RWPE2 (cell line): ENCODE results near the gene CHI3L2.
"Not testable (repeated sequence)": the region's sequence is repeated elsewhere in the genome, so short reads cannot be mapped to it uniquely, and the experiment has no call there.

Experiments used
- ATAC-seq: fragments of 200-7000 bp; cut with Tn5 transposase; 3 replicates; pipeline ENCODE4 v1.9.1; 2021; ENCODE audit warnings: low read depth
- DNase-seq: peaks from one replicate; pipeline ENCODE4 v3.0.0-alpha.2; 2020; ENCODE audit warnings: low spot score
- H3K27ac ChIP-seq: fragments of 450-650 bp; 2 replicates; pipeline ENCODE4 v1.5.1; 2017; ENCODE audit warnings: mild to moderate bottlenecking; ENCODE audit not compliant: poor library complexity, severe bottlenecking
- H3K27me3 ChIP-seq: fragments of 250-450 bp; sonication (Bioruptor Pico); 2 replicates; pipeline ENCODE4 v1.5.1; 2021; ENCODE audit warnings: mild to moderate bottlenecking, moderate library complexity; ENCODE audit not compliant: insufficient read depth, poor library complexity, severe bottlenecking
- H3K36me3 ChIP-seq: fragments of 250-450 bp; sonication (Bioruptor Pico); 2 replicates; pipeline ENCODE4 v1.5.1; 2020; ENCODE audit warnings: low read depth, mild to moderate bottlenecking, moderate library complexity
- H3K4me1 ChIP-seq: fragments of 250-450 bp; sonication (Bioruptor Pico); 2 replicates; pipeline ENCODE4 v1.5.1; 2021; ENCODE audit warnings: mild to moderate bottlenecking, moderate library complexity; ENCODE audit not compliant: insufficient read depth, poor library complexity, severe bottlenecking
- H3K4me3 ChIP-seq: fragments of 250-450 bp; sonication (Bioruptor Pico); 2 replicates; pipeline ENCODE4 v1.5.1; 2021; ENCODE audit warnings: mild to moderate bottlenecking, moderate library complexity; ENCODE audit not compliant: severe bottlenecking
- H3K9me3 ChIP-seq: fragments of 250-450 bp; sonication (Bioruptor Pico); 2 replicates; pipeline ENCODE4 v1.5.1; 2021; ENCODE audit warnings: mild to moderate bottlenecking, moderate library complexity; ENCODE audit not compliant: severe bottlenecking
- TF ChIP-seq, protein P1 (sequence below): fragments of 450-650 bp; IDR thresholded peaks from one replicate; pipeline ENCODE4 v1.5.1; 2017; ENCODE audit warnings: mild to moderate bottlenecking, moderate library complexity; ENCODE audit not compliant: poor library complexity, severe bottlenecking

The CHI3L2 gene

DNA sequence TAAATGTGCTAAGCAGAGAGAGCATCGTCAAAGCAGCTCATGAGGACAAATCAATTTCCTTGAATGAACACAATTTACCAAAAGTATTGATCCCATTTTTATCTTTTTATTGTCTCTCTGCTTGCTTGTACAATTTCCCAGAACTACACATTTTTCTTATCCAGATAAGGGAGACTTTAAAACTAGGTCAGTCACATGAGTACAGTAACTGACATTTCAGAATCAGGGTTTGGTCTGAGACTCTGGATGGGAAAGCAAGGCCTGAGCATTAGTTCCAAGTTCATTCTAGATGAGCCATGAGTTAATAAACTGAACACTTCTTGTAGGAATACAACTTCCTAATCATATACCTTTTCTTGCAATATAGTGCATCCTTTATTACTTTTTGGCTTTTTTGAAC, 15.6 kb upstream of the CHI3L2 start:
- TF ChIP-seq, protein P1, sequence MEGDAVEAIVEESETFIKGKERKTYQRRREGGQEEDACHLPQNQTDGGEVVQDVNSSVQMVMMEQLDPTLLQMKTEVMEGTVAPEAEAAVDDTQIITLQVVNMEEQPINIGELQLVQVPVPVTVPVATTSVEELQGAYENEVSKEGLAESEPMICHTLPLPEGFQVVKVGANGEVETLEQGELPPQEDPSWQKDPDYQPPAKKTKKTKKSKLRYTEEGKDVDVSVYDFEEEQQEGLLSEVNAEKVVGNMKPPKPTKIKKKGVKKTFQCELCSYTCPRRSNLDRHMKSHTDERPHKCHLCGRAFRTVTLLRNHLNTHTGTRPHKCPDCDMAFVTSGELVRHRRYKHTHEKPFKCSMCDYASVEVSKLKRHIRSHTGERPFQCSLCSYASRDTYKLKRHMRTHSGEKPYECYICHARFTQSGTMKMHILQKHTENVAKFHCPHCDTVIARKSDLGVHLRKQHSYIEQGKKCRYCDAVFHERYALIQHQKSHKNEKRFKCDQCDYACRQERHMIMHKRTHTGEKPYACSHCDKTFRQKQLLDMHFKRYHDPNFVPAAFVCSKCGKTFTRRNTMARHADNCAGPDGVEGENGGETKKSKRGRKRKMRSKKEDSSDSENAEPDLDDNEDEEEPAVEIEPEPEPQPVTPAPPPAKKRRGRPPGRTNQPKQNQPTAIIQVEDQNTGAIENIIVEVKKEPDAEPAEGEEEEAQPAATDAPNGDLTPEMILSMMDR: no peak
- Histone ChIP-seq H3K36me3 (no peaks in the 10 kb centered on the region), H3K4me1 (peaks cover 9% of the 10 kb centered on the region), H3K27me3 (no peaks in the 10 kb centered on the region), H3K9me3 (no peaks in the 10 kb centered on the region), H3K27ac (no peak overlapping the region), H3K4me3 (no peak overlapping the region)
- DNase-seq: no peak
- no peak for ATAC-seq

DNA sequence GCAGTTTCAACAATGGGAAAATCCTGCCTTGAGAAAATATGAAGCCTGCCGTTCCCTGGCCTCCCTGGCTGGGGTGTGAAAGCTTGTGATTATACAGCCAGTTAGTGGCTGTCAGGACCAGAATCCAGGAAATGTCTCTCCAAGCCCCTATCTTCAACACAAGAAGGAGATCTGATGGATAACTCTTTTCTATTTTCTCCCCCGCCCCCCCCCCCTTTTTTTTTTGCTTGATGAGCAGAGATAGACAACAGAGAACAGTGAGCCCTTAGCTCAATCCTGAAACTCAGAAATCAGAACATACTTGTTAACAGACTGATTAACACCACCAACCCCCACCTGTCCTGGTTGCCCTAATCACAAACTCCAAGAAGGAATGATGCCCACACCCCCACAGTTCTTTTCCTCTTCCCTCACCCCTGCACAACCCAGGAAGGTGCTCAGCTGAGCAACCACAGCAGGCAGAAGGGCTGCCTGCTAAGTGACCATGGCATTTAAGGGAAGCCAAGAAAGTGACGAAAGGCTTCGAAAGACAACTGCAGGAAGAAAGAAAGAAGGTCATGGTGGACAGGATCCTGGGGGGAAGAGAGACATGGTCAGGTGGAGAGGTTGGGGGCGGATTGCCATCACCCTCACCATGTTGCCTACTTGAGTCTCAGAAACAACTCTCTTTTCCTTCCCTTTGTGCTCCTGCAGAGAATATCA, 14.7 kb upstream of the CHI3L2 start:
- H3K27me3 ChIP-seq: no peaks in the 10 kb centered on the region
- H3K36me3 ChIP-seq: no peaks in the 10 kb centered on the region
- ATAC-seq (no peak), DNase-seq (no peak)
- TF ChIP-seq, protein P1: no peak
- H3K4me1 ChIP-seq: peaks cover 9% of the 10 kb centered on the region
- no peaks in the 10 kb centered on the region for H3K9me3 ChIP-seq
- H3K27ac ChIP-seq: no peak overlapping the region
- H3K4me3 ChIP-seq: no peak overlapping the region

DNA sequence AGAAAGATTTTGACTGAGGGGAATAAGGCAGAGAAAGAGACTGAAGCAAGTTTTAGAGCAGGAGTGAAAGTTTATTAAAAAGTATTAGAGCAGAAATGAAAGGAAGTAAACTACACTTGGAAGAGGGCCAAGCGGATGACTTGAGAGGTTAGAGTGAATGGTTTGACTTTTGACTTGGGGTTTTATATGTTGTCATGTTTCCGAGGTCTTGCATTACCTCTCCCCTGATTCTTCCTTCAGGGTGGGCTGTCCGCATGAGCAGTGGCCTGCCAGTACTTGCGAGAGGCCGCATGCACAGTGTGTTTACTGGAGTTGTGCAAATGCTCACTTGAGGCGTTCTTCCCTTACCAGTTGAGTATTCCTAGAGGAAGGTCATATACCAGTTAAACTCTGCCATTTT, 14.1 kb upstream of the CHI3L2 start:
- TF ChIP-seq, protein P1: no peak
- ATAC-seq (no peak), DNase-seq (no peak)
- no peak overlapping the region for H3K4me3 ChIP-seq
- no peaks in the 10 kb centered on the region for H3K27me3 ChIP-seq
- H3K4me1 ChIP-seq: peaks cover 9% of the 10 kb centered on the region
- no peak overlapping the region for H3K27ac ChIP-seq
- H3K36me3 ChIP-seq: no peaks in the 10 kb centered on the region
- no peaks in the 10 kb centered on the region for H3K9me3 ChIP-seq

DNA sequence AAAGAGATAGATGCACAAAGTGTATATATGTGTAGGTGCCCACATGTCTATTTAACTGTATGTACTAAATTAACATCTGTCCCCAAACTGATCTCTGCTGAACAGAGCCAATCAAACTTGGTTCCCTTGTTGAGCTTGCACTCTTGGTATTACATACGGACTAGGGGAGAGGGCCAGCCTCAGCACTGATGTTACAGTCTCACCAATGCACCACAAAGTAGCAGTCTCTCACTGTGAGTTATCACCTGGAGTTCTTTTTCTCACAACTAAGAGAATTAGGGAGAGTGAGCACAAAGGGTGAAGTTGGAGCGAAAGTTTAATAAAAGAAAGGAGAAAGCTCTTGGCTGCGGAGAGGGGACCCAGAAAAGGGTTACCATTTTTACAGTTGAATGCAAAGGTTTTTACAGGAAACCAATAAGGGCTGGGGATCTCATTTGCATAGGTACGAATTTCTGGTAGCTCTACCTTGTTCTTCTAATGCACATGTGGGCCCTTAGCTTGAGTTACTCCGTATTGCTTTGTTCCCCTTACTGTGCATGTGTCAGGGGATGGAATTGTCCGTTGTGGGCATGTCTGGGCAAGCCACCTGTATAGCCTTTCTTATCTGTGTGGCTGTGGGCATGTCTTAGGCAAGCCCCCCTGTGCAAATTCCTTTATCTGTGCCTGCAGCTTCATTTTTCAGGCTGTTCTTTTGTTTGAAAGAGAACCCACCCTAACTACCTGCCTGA, 13.3 kb upstream of the CHI3L2 start:
- Histone ChIP-seq H3K27me3 (no peaks in the 10 kb centered on the region), H3K4me3 (no peak overlapping the region), H3K9me3 (no peaks in the 10 kb centered on the region), H3K27ac (no peak overlapping the region), H3K36me3 (no peaks in the 10 kb centered on the region), H3K4me1 (peaks cover 9% of the 10 kb centered on the region)
- DNase-seq (no peak), ATAC-seq (no peak)
- TF ChIP-seq, protein P1: no peak

DNA sequence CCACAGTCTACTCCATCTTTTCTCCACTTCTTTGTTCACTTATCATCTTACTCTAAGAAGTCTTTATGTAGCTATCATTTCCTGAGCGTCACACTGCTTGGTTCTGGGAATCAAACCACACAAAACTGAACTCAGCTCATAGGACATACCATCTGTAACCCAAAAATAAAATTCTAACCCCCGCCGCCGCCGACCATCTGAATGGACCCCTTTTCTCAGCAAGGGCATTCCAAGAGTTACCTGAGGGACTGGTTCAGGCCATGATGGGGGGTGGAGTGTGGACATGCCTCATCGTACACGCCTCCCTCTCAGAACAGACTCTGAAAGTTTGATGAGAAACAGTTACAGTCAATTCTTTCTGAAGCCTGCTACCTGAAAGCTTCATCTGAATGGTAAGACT, 12.6 kb upstream of the CHI3L2 start:
- DNase-seq (no peak), ATAC-seq (no peak)
- no peaks in the 10 kb centered on the region for H3K9me3 ChIP-seq
- no peaks in the 10 kb centered on the region for H3K36me3 ChIP-seq
- no peaks in the 10 kb centered on the region for H3K27me3 ChIP-seq
- no peak overlapping the region for H3K4me3 ChIP-seq
- H3K27ac ChIP-seq: no peak overlapping the region
- H3K4me1 ChIP-seq: peaks cover 9% of the 10 kb centered on the region
- TF ChIP-seq, protein P1: no peak

DNA sequence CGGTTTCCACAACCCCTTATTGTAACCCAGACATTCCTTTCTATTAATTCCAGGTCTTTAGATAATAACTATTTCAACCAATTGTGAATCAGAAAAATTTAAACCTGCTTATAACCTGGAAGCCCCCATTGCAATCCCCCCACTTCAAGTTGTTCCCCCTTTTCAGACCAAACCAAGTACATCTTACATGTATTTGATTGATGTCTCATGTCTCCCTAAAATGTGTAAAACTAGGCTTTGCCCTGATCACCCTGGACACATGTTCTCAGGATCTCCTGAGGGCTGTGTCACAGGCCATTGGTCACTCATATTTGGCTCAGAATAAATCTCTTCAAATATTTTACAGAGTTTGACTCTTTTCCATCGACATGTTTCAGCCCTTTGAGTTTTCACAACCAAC, 12.2 kb upstream of the CHI3L2 start:
- not testable (repeated sequence) for ATAC-seq, H3K4me1 ChIP-seq, H3K4me3 ChIP-seq, H3K27ac ChIP-seq, H3K27me3 ChIP-seq, H3K36me3 ChIP-seq, DNase-seq, H3K9me3 ChIP-seq
